K562 (cell line): Measurements from ENCODE around the gene TRIM37. TPM values are rescaled to one million over a fixed set of nuclear protein-coding genes. Genes with fewer than 3 reads are reported as not detected.

Experiments used
- ATF1 ChIP-seq, 2 experiments: fragments of 450-650 bp in 1 of 2; IDR thresholded peaks; 2 replicates each; pipeline ENCODE4 v1.6.1; 2016; ENCODE audit warnings: missing compliant biosample characterization in 1 of 2, missing genetic modification characterization in 1 of 2
- BMI1 ChIP-seq: fragments of 150-350 bp; IDR thresholded peaks from 2 replicates; pipeline ENCODE4 v1.6.1; 2014; ENCODE audit warnings: low read length
- CEBPB ChIP-seq: fragments of 450-650 bp; IDR thresholded peaks from 2 replicates; pipeline ENCODE4 v1.6.1; 2016; ENCODE audit warnings: missing genetic modification characterization, missing compliant biosample characterization
- EP400 ChIP-seq: fragments of 450-650 bp; IDR thresholded peaks from 2 replicates; pipeline ENCODE4 v1.6.1; 2017; ENCODE audit warnings: antibody characterized with exemption, mild to moderate bottlenecking, moderate library complexity
- FOXA1 ChIP-seq: fragments of 450-650 bp; IDR thresholded peaks from 2 replicates; pipeline ENCODE4 v1.6.1; 2016; ENCODE audit warnings: mild to moderate bottlenecking, borderline replicate concordance
- GMEB1 ChIP-seq: fragments of 250-450 bp; sonication (Bioruptor Pico); IDR thresholded peaks from 2 replicates; pipeline ENCODE4 v1.4.0; 2020; ENCODE audit warnings: mild to moderate bottlenecking
- HEY1 ChIP-seq: fragments of 250-450 bp; sonication (Bioruptor Pico); IDR thresholded peaks from 2 replicates; pipeline ENCODE4 v1.5.0; 2020; ENCODE audit warnings: mild to moderate bottlenecking, moderate library complexity, borderline replicate concordance
- HNRNPUL1 ChIP-seq: fragments of 200-400 bp; formaldehyde crosslinking; IDR thresholded peaks from 2 replicates; pipeline ENCODE4 v1.6.1; 2017; ENCODE audit warnings: low read length
- KLF1 ChIP-seq: fragments of 450-650 bp; IDR thresholded peaks from 2 replicates; pipeline ENCODE4 v1.6.1; 2016; ENCODE audit warnings: missing genetic modification characterization, missing compliant biosample characterization
- RBM22 ChIP-seq: fragments of 200-400 bp; formaldehyde crosslinking; IDR thresholded peaks from 2 replicates; pipeline ENCODE4 v1.6.1; 2018; ENCODE audit warnings: low read length, low read depth; ENCODE audit not compliant: poor library complexity, severe bottlenecking
- STAG1 ChIP-seq: sonication (generic); formaldehyde crosslinking; IDR thresholded peaks from 2 replicates; pipeline ENCODE4 v1.5.0; 2020; ENCODE audit warnings: missing genetic modification reagents, borderline replicate concordance
- TCF3 ChIP-seq: sonication (generic); formaldehyde crosslinking; IDR thresholded peaks from 2 replicates; pipeline ENCODE4 v1.4.0; 2020; ENCODE audit warnings: mild to moderate bottlenecking, missing genetic modification reagents
- THRB ChIP-seq: fragments of 450-650 bp; formaldehyde crosslinking; conservative IDR thresholded peaks from 2 replicates; pipeline ENCODE4 v1.4.0; 2022; ENCODE audit warnings: mild to moderate bottlenecking, missing genetic modification characterization
- ZBTB1 ChIP-seq: sonication (generic); formaldehyde crosslinking; IDR thresholded peaks from 2 replicates; pipeline ENCODE4 v1.8.1; 2023; ENCODE audit warnings: missing genetic modification reagents, low read depth, mild to moderate bottlenecking, borderline replicate concordance
- ZNF24 ChIP-seq: fragments of 450-650 bp; IDR thresholded peaks from 2 replicates; pipeline ENCODE4 v1.6.1; 2016
- ZNF280A ChIP-seq: fragments of 450-650 bp; IDR thresholded peaks from 2 replicates; pipeline ENCODE4 v1.6.1; 2018; ENCODE audit warnings: mild to moderate bottlenecking, low read depth; ENCODE audit not compliant: partially characterized antibody
- ZNF609 ChIP-seq: sonication (generic); formaldehyde crosslinking; IDR thresholded peaks from 2 replicates; pipeline ENCODE4 v1.8.1; 2023; ENCODE audit warnings: missing genetic modification reagents, mild to moderate bottlenecking, borderline replicate concordance
- ZNF76 ChIP-seq: fragments of 250-450 bp; sonication (Bioruptor Pico); IDR thresholded peaks from 2 replicates; pipeline ENCODE4 v1.4.0; 2020; ENCODE audit warnings: mild to moderate bottlenecking, moderate library complexity, borderline replicate concordance
- polyA plus RNA-seq, 8 experiments: library from polyadenylated mRNA; depleted of rRNA in 4 of 8; stranded (reverse) in 5 of 8; unstranded in 3 of 8; fragments of >200 nt; fragmentation: Nextera tagmentation in 2 of 8; fragmentation: Illumina TruSeq in 1 of 8; extraction: Ambion mirVana in 2 of 8; extraction: Trizol in 1 of 8; gene quantifications; 2 replicates each; pipeline versions ENCODE4 v1.2.1 to v1.2.3, GENCODE V29; 2011 to 2014; ENCODE audit warnings: inconsistent platforms in 1 of 8, missing spikeins in 1 of 8
- total RNA-seq, 7 experiments: library from RNA; depleted of rRNA in 6 of 7; stranded (reverse); fragments of >200 nt in 6 of 7; fragmentation: Illumina TruSeq in 2 of 7; extraction: Trizol in 2 of 7; gene quantifications; 2 replicates each; pipeline versions ENCODE4 v1.2.1 to v1.2.3, GENCODE V29; 2011 to 2021; ENCODE audit warnings: low replicate concordance in 1 of 7

The TRIM37 gene
- total and polyA plus RNA-seq, 9 of the 15 experiments (the other 6 are each of a cell fraction or from before 2014, with no cell fraction given) = 4.5 to 31.4 (median 23.8) TPM

- TF ChIP-seq ATF1 (CRISPR knock-in tag; IDR thresholded peaks at IDR 0.05) (no peak), ATF1 (tag; IDR thresholded peaks at IDR 0.05) (peak; percentile 79), KLF1 (tag) (peak; percentile 87), STAG1 (CRISPR knock-in tag) (no peak), EP400 (peak; percentile 91), BMI1 (no peak), ZNF24 (peak; percentile 96), TCF3 (CRISPR knock-in tag) (peak; percentile 47), ZNF76 (CRISPR knock-in tag) (0 out of 2 replicates have a peak, but pooled peaks have one; percentile 36), RBM22 (peak; percentile 97), THRB (CRISPR knock-in tag) (no peak), ZNF609 (CRISPR knock-in tag) (peak; percentile 35; the same call in 1 of the 2 replicates), ZBTB1 (CRISPR knock-in tag) (peak; percentile 90), ZNF280A (no peak), HEY1 (CRISPR knock-in tag) (0 out of 2 replicates have a peak, but pooled peaks have one; percentile 18), HNRNPUL1 (no peak), GMEB1 (CRISPR knock-in tag) (peak; percentile 82), CEBPB (tag) (no peak), FOXA1 (no peak)
Measured at GRCh38 chr17:59106463-59107305, at the start of gene TRIM37 (continued).
